Stimulated activated CD8-positive, alpha-beta memory T cell treated with anti-CD3 and anti-CD28 coated beads, Interleukin-2, amount 100 ng/mL, for 1 hour (primary cell): Measurements from ENCODE around the gene EHBP1.
"Not testable (repeated sequence)": the region's sequence is repeated elsewhere in the genome, so short reads cannot be mapped to it uniquely, and the experiment has no call there.

Source experiments
- DNase-seq, 2 donors: peaks; one replicate each; pipeline ENCODE4 v3.0.0-alpha.2; 2020; ENCODE audit warnings: low read depth in 2 of 2

Gene EHBP1

GRCh38 chr2:62736899-62737559, 31.5 kb downstream of the EHBP1 start:
- no peak for DNase-seq

GRCh38 chr2:62738981-62739936, 33.7 kb downstream of the EHBP1 start:
- DNase-seq, result no peak

- no peak for DNase-seq
These were observed 34.7 kb downstream of the EHBP1 start for GRCh38 chr2:62740221-62740620.

DNA sequence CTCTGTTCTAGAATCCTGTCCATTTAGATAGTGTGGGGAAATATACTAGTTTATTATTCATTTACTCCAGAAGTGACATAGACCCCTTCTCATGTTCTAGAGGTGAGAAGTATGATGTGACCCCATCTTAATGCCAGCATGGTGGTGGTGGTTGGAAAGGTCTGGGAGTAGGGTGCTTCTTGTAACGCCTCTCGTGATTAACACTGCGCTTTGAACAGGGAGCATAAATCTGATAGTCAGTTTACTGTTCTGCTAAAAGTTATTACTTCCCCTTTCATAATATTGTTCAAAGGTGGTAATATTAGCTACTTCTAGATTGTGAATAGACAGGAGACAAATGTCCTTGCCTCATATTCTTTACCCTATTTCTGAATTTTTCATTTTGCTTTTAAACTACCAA, 35.6 kb downstream of the EHBP1 start:
- DNase-seq, result no peak

DNA sequence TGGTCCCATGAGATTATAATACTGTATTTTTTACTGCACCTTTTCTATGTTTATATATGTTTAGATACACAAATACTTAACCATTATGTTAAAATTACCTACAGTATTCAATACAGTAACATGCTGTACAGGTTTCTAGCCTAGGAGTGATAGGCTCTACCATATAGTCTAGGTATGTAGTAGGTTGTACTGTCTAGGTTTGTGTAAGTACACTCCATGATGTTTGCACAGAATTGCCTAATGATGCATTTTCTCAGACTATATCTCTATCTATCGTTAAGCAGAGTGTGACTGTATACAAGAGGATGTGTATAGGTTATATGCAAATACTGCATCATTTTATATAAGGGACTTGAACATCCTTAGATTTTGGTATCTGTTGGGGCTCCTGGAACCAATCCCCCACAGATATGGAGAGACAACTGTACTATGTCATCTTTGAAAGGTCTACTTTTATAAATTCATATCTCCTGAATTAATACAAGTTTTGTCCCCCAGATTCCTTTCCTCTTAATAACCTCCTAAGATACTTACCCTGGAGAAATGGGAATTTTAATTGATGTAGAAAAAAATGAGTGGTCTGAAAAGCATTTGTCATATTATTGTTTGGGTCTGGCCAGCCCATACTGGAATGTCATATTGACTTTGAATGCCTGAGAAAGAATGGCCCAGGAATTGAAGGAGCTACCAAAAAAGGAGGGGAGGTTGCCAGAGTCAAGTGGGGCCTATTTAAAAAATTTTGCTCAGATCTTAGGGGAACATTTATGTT, 36.6 kb downstream of the EHBP1 start:
- no peak for DNase-seq

DNA sequence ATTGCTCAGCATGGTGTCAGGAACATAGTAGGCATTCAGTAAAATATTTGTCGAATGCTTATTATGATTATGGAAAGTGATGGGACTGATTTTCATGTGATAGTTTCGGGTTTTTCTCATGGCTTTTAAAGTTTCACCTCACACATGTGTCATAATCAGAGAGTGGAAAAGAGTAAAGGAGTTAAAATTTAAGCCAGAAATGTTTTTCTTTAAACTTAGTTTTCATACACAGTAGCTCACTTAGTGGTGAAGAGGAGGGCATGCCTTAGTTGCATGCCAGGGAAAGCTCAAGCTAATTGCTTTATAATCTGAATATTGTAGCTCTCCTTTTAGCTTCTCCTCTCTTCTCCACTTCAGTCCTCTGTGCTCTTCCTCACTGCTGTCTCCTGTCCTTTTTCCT, 38.0 kb downstream of the EHBP1 start:
- no peak for DNase-seq

GRCh38 chr2:62744603-62745002, 39.1 kb downstream of the EHBP1 start:
- DNase-seq, result no peak

GRCh38 chr2:62745891-62746481, 40.5 kb downstream of the EHBP1 start:
- DNase-seq, result no peak

DNA sequence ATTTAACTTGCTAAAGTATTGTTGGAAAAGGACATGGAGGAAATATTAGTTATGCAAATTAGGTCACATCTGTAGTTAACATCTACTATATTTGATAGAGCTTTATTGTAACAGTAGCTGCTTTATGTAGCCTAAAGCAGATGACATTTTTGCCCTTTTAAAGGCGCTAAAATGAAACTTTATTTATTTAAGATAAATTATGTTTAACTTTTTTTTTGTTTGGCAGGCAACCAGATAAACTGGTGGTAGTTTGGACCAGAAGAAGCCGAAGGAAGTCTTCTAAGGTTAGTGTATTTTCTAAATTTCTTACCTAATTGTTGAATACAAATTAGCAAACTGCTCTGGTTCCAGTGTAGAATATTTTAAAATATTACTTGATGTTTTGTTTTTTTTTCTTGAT, 41.7 kb downstream of the EHBP1 start:
- no peak for DNase-seq

- DNase-seq, result no peak
These were observed 42.4 kb downstream of the EHBP1 start for GRCh38 chr2:62747876-62748275.

- not testable (repeated sequence) for DNase-seq
These were observed 43.6 kb downstream of the EHBP1 start for GRCh38 chr2:62749111-62749510.

DNA sequence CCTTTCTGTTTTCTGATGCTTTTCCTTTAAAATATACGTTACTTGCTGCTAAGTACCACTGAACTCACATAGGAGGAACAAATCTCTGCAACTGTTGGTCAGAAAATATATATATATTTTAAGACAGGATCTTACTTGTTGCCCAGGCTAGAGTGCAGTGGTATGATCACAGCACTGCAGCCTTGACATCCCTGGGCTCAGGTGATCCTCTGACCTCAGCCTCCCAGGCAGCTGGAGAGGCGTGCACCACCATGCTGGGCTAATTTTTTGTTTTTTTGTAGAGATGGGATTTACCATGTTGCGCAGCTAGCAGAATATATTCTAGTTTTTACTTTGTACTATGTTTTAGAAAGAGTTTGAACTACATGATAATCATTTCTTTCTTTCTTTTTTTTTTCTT, 51.5 kb downstream of the EHBP1 start:
- DNase-seq, result no peak

DNA sequence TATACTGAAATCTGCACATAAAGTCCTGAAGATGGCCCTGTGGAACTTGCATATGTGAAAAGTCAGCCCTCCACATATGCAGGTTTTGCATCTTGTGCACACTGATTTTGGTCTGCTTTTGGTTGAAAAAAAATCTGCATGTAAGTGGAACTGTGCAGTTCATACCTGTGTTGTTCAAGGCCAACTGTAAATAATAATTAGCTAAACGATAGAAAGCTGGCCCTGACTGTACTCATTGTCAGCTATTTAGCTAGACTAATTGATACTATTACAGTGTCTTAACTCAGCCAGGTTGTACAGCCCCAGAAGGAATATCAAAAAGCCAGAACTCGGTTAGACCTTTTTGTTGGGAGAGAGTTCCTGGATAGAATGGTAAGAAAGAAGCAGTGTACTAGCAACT, 54.5 kb downstream of the EHBP1 start:
- DNase-seq, result no peak

DNA sequence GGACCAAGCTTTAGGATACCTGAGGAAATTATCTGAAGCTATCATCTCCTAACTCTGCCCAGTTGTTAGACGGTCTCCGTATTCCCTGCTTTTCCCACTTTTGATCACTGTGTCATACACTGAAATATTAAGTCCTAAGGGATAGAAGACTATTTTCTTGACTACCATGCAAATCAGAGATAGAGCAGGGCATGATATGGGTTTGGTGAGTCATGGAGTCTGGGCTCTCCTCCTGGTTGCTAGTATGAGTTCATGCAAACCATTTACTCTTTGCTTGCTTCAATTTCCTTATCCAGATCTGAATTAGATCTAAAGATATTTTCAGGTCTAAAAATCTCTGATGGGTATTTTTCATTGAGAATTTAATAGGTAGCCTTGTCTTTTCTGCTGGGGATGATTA, 55.0 kb downstream of the EHBP1 start:
- DNase-seq, result no peak

DNA sequence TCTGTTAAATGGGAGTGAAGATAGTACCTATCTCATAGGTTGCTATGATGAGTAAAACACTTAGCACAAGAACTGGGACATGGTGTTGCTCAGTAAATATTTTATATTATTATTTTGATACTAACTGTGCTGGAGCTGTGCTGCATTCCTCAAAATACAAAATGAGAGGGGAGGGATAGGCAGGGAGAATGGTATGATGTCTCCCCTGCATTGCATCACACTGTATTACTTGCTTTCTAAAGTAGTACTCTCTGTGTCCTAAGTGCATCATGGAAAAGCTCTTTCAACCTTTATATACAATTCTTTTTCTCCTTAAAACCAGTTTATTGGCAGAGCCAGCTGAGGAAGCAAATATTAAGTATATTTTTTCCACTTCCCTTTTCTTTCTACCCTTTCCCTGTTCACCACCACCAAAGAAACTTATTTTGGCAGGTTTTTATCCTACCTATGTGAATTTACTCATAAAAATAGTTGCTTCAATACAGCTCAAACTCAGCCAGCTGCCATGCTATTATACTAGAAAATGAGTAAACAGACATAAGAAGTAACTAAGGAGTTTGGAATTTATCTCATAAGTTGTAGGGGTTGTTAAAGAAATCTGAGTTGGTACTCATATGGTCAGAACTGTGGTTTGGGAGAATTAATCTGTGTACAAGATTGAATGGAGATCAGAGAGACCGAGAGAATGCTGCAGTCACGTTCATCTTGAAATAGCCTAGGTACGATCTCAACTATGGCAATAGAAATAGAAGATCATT, 60.3 kb downstream of the EHBP1 start:
- DNase-seq, result no peak

DNA sequence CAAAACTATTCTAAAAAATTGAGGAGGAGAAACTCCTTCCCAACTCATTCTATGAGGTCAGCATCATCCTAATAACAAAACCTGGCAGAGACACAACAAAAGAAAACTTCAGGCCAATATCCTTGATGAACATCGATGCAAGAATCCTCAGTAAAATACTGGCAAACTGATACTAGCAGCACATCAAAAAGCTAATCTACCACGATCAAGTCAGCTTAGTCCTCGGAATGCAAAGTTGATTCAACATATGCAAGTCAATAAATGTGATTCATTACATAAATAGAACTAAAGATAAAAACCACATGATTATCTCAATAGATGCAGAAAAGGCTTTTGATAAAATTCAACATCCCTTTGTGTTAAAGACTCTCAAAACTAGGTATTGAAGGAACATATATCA, 63.1 kb downstream of the EHBP1 start:
- no peak for DNase-seq

GRCh38 chr2:62770629-62771028, 65.1 kb downstream of the EHBP1 start:
- DNase-seq, result no peak

DNA sequence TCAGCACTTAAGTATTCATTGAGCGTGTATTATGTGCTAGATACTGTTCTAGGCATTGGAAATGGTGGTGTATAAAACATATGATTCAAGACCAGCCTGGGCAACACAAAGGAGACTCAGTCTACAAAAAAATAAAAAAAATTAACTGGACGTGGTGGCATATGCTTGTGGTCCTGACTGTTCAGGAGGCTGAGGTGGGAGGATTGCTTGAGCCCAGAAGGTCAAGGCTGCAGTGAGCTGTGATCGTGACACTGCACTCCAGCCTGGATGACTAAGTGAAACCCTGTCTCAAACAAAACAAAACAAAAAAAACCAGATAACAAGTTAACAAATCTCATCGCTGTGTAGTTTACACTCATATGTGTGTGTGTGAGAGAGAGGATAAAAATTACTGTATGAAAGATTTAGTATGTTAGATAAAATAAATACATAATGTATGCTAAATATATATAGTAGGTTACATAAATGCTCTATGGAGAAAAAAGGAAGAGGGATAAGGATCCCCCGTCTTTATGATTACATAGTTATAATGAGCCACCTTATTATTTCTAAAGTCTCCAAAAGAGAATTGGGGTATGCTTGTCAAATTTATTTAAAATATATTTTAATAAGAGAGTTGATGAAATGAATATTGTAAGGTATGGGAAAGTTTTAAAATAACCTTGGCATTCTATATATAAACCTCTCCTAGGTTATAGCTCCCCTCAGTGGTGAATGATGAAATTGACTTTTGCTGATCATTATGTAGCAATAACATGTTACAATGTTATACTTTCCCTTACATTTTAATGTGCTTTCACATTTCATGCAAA, 69.2 kb downstream of the EHBP1 start:
- DNase-seq, result no peak

DNA sequence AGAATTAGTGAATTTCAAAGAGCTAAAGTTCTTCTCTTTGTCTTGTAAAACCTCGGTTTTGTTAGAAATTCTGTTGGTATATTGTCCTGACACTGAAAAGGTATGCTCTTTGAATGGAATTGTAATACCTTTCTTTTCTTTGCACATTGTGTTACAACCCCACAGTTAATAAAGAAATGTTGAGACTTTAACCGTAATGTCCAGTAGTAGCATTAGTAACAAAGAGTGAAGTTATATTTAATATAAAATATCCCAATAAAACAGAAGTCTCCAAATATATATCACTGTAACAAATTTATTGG, 69.8 kb downstream of the EHBP1 start:
- no peak for DNase-seq

DNA sequence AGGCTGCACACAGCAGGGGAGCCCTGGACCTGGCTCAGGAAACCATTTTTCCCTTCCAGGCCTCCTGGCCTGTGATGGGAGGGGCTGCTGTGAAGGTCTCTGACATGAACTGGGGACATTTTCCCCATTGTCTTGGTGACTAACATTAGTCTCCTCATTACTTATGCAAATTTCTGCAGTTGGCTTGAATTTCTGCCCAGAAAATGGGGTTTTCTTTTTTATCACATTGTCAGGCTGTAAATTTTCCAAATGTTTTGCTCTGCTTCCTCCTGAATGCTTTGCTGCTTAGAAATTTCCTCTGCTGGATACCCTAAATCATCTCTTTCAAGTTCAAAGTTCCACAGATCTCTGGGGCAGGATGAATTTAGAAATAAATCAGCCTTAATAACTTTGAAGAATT, 78.2 kb downstream of the EHBP1 start:
- DNase-seq, result no peak

GRCh38 chr2:62784341-62784740, 78.8 kb downstream of the EHBP1 start:
- DNase-seq, result no peak
